Measurements from ENCODE around the gene PKNOX1. TPM values are rescaled to one million over a fixed set of nuclear protein-coding genes. Genes with fewer than 3 reads are reported as not detected.

PKNOX1 gene
- total RNA-seq, 1 experiment from 2014 or later, result 12.7 TPM

DNA sequence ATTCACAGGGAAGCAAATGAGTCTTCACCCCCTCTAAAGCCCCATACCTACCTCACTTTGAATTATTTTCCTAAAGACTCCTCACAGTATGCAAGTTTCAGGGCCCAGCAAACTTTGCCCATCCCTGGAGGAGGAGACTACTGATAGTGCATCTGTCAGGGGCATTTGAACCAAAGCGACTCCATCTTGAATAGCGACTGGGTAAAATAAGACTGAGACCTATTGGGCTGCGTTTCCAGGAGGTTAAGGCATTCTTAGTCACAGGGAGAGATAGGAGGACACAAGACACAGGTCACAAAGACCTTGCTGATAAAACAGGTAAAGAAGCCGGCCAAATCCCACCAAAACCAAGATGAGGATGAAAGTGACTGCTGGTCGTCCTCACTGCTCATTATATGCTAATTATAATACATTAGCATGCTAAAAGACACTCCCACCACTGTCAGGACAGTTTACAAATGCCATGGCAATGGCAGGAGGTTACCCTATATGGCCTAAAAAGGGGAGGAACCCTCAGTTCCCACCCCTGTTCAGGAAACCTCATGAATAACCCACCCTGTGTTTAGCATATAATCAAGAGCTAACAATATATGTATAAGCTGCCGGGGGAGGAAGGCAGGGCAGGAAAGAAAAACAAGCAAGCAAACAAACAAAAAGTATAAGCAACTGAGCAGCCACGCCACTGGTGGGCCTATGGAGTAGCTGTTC lies 3.3 kb upstream of the PKNOX1 start:
- Histone ChIP-seq H4K20me1 (ENCODE audit: insufficient read depth) (no peaks in the 10 kb centered on the region), H3K9me3 (ENCODE audit: control insufficient read depth in 1 of 2, insufficient read depth in 1 of 2, low read depth in 1 of 2, low read length in 2 of 2) (no peaks in the 10 kb centered on the region), H3K36me3 (ENCODE audit: control insufficient read depth in 1 of 2, insufficient read depth in 2 of 2, low read length in 2 of 2) (no peaks in the 10 kb centered on the region), H3K27ac (ENCODE audit: low read depth, low read length) (no peak overlapping the region), H3K4me2 (ENCODE audit: low read length) (no peak overlapping the region), H3K9me2 (ENCODE audit: insufficient read depth) (no peaks in the 10 kb centered on the region), H3K27me3 (ENCODE audit: insufficient read depth, low read length) (no peaks in the 10 kb centered on the region), H3K4me1 (ENCODE audit: control insufficient read depth in 1 of 2, insufficient read depth in 2 of 2, low read length in 2 of 2) (peaks cover 9 to 17% of the 10 kb centered on the region in 2 experiments; a peak in 3 of 4 replicates), H2AFZ (ENCODE audit: low read depth, low read length, poor library complexity, severe bottlenecking) (no peak overlapping the region), H3K79me2 (ENCODE audit: insufficient read depth, low read length) (peaks cover 9% of the 10 kb centered on the region), H3K9ac (ENCODE audit: low read length) (no peak overlapping the region), H3K4me3 (replicated peaks in 1 of 2; ENCODE audit: low read depth in 1 of 2, low read length in 2 of 2) (no peak overlapping the region)
- TF ChIP-seq EGR1 (IDR thresholded peaks at IDR 0.05; ENCODE audit: low read depth) (no peak), SIN3A (IDR thresholded peaks at IDR 0.05; ENCODE audit: low read depth) (no peak), FOSL1 (IDR thresholded peaks at IDR 0.05; ENCODE audit: low read depth) (no peak), SRF (IDR thresholded peaks at IDR 0.05; ENCODE audit: low read depth) (no peak), ELF1 (IDR thresholded peaks at IDR 0.05; ENCODE audit: borderline replicate concordance, low read depth) (no peak), TCF7L2 (IDR thresholded peaks at IDR 0.05; ENCODE audit: borderline replicate concordance, extremely low read depth, insufficient read depth, insufficient read length) (no peak), POLR2A (IDR thresholded peaks at IDR 0.05; ENCODE audit: borderline replicate concordance, extremely low read depth, insufficient read depth, insufficient read length) (no peak), YY1 (IDR thresholded peaks at IDR 0.05; ENCODE audit: extremely low read depth, insufficient replicate concordance, low read depth, low read length) (no peak), CBX3 (IDR thresholded peaks at IDR 0.05; ENCODE audit: low read depth) (no peak), JUND (IDR thresholded peaks at IDR 0.05) (no peak), ZFX (IDR thresholded peaks at IDR 0.05) (no peak), EZH2phosphoT487 (IDR thresholded peaks at IDR 0.05; ENCODE audit: borderline replicate concordance) (no peak)
- TF ChIP-seq, protein P1, sequence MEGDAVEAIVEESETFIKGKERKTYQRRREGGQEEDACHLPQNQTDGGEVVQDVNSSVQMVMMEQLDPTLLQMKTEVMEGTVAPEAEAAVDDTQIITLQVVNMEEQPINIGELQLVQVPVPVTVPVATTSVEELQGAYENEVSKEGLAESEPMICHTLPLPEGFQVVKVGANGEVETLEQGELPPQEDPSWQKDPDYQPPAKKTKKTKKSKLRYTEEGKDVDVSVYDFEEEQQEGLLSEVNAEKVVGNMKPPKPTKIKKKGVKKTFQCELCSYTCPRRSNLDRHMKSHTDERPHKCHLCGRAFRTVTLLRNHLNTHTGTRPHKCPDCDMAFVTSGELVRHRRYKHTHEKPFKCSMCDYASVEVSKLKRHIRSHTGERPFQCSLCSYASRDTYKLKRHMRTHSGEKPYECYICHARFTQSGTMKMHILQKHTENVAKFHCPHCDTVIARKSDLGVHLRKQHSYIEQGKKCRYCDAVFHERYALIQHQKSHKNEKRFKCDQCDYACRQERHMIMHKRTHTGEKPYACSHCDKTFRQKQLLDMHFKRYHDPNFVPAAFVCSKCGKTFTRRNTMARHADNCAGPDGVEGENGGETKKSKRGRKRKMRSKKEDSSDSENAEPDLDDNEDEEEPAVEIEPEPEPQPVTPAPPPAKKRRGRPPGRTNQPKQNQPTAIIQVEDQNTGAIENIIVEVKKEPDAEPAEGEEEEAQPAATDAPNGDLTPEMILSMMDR (IDR thresholded peaks at IDR 0.05 in 2 of 3, conservative IDR thresholded peaks at IDR 0.05 in 1 of 3; ENCODE audit: borderline replicate concordance in 1 of 3, insufficient read depth in 1 of 3, low read depth in 2 of 3, low read length in 2 of 3), result no peak
- TF ChIP-seq, protein P2, sequence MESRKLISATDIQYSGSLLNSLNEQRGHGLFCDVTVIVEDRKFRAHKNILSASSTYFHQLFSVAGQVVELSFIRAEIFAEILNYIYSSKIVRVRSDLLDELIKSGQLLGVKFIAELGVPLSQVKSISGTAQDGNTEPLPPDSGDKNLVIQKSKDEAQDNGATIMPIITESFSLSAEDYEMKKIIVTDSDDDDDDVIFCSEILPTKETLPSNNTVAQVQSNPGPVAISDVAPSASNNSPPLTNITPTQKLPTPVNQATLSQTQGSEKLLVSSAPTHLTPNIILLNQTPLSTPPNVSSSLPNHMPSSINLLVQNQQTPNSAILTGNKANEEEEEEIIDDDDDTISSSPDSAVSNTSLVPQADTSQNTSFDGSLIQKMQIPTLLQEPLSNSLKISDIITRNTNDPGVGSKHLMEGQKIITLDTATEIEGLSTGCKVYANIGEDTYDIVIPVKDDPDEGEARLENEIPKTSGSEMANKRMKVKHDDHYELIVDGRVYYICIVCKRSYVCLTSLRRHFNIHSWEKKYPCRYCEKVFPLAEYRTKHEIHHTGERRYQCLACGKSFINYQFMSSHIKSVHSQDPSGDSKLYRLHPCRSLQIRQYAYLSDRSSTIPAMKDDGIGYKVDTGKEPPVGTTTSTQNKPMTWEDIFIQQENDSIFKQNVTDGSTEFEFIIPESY (IDR thresholded peaks at IDR 0.05; ENCODE audit: extremely low read depth, insufficient replicate concordance, low read length), result no peak
- TF ChIP-seq, protein P3, sequence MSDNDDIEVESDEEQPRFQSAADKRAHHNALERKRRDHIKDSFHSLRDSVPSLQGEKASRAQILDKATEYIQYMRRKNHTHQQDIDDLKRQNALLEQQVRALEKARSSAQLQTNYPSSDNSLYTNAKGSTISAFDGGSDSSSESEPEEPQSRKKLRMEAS (IDR thresholded peaks at IDR 0.05), result no peak
- ChIA-PET POLR2A (no interaction called here), CTCF (no interaction called here), RAD21 (ENCODE audit: low non-redundant PET in 1 of 2, low total read pairs in 2 of 2, uncharacterized antibody in 2 of 2, unreplicated experiment in 2 of 2) (no interaction called here)
- no TSS peak for BruUV-seq (replicated peaks)
- ATAC-seq (no peak), DNase-seq (ENCODE audit: low read depth, low spot score) (no peak)
- intact Hi-C loops (cut with micrococcal nuclease), result no loop called here

All from HCT116 (cell line).